Tibial nerve (tissue), 4 donors: ENCODE results near the gene BICDL2. TPM values are rescaled to one million over a fixed set of nuclear protein-coding genes. Genes with fewer than 3 reads are reported as not detected.
"Not testable (repeated sequence)": the region's sequence is repeated elsewhere in the genome, so short reads cannot be mapped to it uniquely, and the experiment has no call there.

Experiments
- DNase-seq, 2 donors: peaks; one replicate each; pipeline ENCODE4 v3.0.0-alpha.2; 2019; ENCODE audit warnings: low spot score in 2 of 2
- H3K27ac ChIP-seq, 4 donors: fragments of 200-600 bp; sonication (generic) in 3 of 4; one replicate each; pipeline ENCODE4 v1.5.1; 2017 to 2019; ENCODE audit warnings: mild to moderate bottlenecking in 1 of 4
- H3K27me3 ChIP-seq, 2 donors: fragments of 200-600 bp; sonication (generic) in 1 of 2; one replicate each; pipeline versions ENCODE4 v1.5.1 to v1.6.0; 2017 to 2019
- H3K36me3 ChIP-seq, 3 donors: fragments of 200-600 bp; sonication (generic); one replicate each; pipeline ENCODE4 v1.5.1; 2018 to 2019
- H3K4me1 ChIP-seq, 4 donors: fragments of 200-600 bp; sonication (generic) in 3 of 4; one replicate each; pipeline ENCODE4 v1.5.1; 2017 to 2019
- H3K4me3 ChIP-seq, 4 donors: fragments of 200-600 bp; sonication (generic) in 3 of 4; one replicate each; pipeline ENCODE4 v1.5.1; 2017 to 2019; ENCODE audit warnings: mild to moderate bottlenecking in 1 of 4, moderate library complexity in 1 of 4
- H3K9me3 ChIP-seq, 4 donors: fragments of 200-600 bp; sonication (generic) in 3 of 4; one replicate each; pipeline ENCODE4 v1.5.1; 2017 to 2019
- EP300 ChIP-seq, 2 donors: sonication (generic); formaldehyde crosslinking; IDR thresholded peaks; one replicate each; pipeline ENCODE4 v1.6.1; 2017; ENCODE audit warnings: antibody characterized with exemption in 2 of 2, mild to moderate bottlenecking in 1 of 2
- POLR2A ChIP-seq, 2 donors: fragments of 450-650 bp; IDR thresholded peaks; one replicate each; pipeline ENCODE4 v1.6.1; 2017; ENCODE audit warnings: antibody characterized with exemption in 2 of 2, mild to moderate bottlenecking in 2 of 2, moderate library complexity in 2 of 2
- WGBS, 2 donors: methylation state at CpG; one replicate each; pipeline ENCODE4 v1.1.5; 2018; 5-methylcytosine and 5-hydroxymethylcytosine counted together
- total RNA-seq, 4 donors: library from RNA; depleted of rRNA; stranded (reverse); fragments of >200 nt; gene quantifications; one replicate each; pipeline ENCODE4 v1.1.0, GENCODE V29; 2016
- TF ChIP-seq, protein P1 (sequence below), 5 experiments: fragments of 200-600 bp in 3 of 5; fragments of 450-650 bp in 2 of 5; sonication (generic) in 3 of 5; IDR thresholded peaks; one replicate each; pipeline ENCODE4 v1.5.1; 2016 to 2019; ENCODE audit warnings: antibody characterized with exemption in 5 of 5, mild to moderate bottlenecking in 3 of 5, moderate library complexity in 2 of 5

The BICDL2 gene
- total RNA-seq, 4 donors from 2014 or later: not detected

GRCh38 chr16:3059041-3059722 is 22.4 kb upstream of the BICDL2 start:
- peaks cover 0 to 8% (median 0%) of the 10 kb centered on the region in 3 donors for H3K36me3 ChIP-seq
- peaks cover 0 to 19% (median 14%) of the 10 kb centered on the region in 4 donors for H3K4me1 ChIP-seq
- WGBS, 2 donors: 1 to 2% methylated on average over 41 to 65 of the region's 67 CpGs
- peak overlapping the region; percentile 69 to 93 (median 74) for H3K4me3 ChIP-seq
- peak overlapping the region; percentile 37 to 88 (median 59) for H3K27ac ChIP-seq
- H3K27me3 ChIP-seq: no peaks in the 10 kb centered on the region
- DNase-seq: peak; percentile 42 to 58
- TF ChIP-seq POLR2A (IDR thresholded peaks at IDR 0.05) (peak in 1 of 2 donors; percentile 28), EP300 (IDR thresholded peaks at IDR 0.05) (peak in 1 of 2 donors; percentile 45)
- TF ChIP-seq, protein P1, sequence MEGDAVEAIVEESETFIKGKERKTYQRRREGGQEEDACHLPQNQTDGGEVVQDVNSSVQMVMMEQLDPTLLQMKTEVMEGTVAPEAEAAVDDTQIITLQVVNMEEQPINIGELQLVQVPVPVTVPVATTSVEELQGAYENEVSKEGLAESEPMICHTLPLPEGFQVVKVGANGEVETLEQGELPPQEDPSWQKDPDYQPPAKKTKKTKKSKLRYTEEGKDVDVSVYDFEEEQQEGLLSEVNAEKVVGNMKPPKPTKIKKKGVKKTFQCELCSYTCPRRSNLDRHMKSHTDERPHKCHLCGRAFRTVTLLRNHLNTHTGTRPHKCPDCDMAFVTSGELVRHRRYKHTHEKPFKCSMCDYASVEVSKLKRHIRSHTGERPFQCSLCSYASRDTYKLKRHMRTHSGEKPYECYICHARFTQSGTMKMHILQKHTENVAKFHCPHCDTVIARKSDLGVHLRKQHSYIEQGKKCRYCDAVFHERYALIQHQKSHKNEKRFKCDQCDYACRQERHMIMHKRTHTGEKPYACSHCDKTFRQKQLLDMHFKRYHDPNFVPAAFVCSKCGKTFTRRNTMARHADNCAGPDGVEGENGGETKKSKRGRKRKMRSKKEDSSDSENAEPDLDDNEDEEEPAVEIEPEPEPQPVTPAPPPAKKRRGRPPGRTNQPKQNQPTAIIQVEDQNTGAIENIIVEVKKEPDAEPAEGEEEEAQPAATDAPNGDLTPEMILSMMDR (IDR thresholded peaks at IDR 0.05): peak; percentile 96 to 99 (median 99)
- no peaks in the 10 kb centered on the region for H3K9me3 ChIP-seq

DNA sequence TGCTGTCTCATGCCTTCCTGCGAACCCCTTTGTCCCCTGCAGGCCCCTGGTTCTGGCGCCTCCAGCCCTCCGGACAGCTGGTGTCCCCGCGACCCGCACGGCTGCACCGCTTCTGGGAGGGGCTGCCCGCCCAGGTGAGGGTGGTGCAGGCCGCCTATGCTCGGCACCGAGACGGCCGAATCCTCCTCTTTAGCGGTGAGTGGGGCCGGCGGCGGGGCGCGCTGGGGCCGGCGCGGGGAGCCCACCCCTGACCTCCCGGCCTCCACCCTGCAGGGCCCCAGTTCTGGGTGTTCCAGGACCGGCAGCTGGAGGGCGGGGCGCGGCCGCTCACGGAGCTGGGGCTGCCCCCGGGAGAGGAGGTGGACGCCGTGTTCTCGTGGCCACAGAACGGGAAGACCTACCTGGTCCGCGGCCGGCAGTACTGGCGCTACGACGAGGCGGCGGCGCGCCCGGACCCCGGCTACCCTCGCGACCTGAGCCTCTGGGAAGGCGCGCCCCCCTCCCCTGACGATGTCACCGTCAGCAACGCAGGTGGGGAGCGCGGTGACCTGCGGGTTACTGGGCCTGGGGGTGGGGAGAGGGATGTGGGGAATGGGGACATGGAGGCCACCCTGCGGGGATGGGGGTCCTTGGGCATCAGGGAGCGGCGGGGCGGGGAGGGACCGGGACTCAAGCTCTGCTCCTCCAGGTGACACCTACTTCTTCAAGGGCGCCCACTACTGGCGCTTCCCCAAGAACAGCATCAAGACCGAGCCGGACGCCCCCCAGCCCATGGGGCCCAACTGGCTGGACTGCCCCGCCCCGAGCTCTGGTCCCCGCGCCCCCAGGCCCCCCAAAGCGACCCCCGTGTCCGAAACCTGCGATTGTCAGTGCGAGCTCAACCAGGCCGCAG is 21.6 kb upstream of the BICDL2 start:
- peaks cover 0 to 13% (median 0%) of the 10 kb centered on the region in 3 donors for H3K36me3 ChIP-seq
- peak overlapping the region; percentile 35 to 88 (median 58) for H3K27ac ChIP-seq
- WGBS, 2 donors: 9 to 29% methylated on average over 27 to 61 of the region's 77 CpGs
- DNase-seq: peak in 1 of 2 donors; percentile 20
- TF ChIP-seq POLR2A (IDR thresholded peaks at IDR 0.05) (no peak), EP300 (IDR thresholded peaks at IDR 0.05) (no peak)
- TF ChIP-seq, protein P1 (IDR thresholded peaks at IDR 0.05): no peak
- no peaks in the 10 kb centered on the region for H3K27me3 ChIP-seq
- peaks cover 0 to 19% (median 14%) of the 10 kb centered on the region in 4 donors for H3K4me1 ChIP-seq
- H3K9me3 ChIP-seq: no peaks in the 10 kb centered on the region
- H3K4me3 ChIP-seq: peak overlapping the region; percentile 69 to 93 (median 74)

- no peaks in the 10 kb centered on the region for H3K9me3 ChIP-seq
- 92 to 93% methylated on average over 21 of the region's 22 CpGs for WGBS, 2 donors
- TF ChIP-seq POLR2A (IDR thresholded peaks at IDR 0.05) (no peak), EP300 (IDR thresholded peaks at IDR 0.05) (no peak)
- TF ChIP-seq, protein P1 (IDR thresholded peaks at IDR 0.05): no peak
- no peaks in the 10 kb centered on the region for H3K27me3 ChIP-seq
- H3K4me1 ChIP-seq: peaks cover 0 to 19% (median 14%) of the 10 kb centered on the region in 4 donors
- no peak overlapping the region for H3K4me3 ChIP-seq
- no peak for DNase-seq
- peak overlapping the region in 1 of 4 donors; percentile 88 for H3K27ac ChIP-seq
- peaks cover 0 to 13% (median 0%) of the 10 kb centered on the region in 3 donors for H3K36me3 ChIP-seq
Observed at GRCh38 chr16:3057181-3058138, 20.7 kb upstream of the BICDL2 start.

GRCh38 chr16:3056336-3057180 is 19.8 kb upstream of the BICDL2 start:
- 84 to 88% methylated on average over 13 to 18 of the region's 19 CpGs for WGBS, 2 donors
- Histone ChIP-seq H3K9me3 (no peaks in the 10 kb centered on the region), H3K27me3 (no peaks in the 10 kb centered on the region), H3K4me3 (no peak overlapping the region), H3K4me1 (peaks cover 0 to 19% (median 14%) of the 10 kb centered on the region in 4 donors), H3K36me3 (peaks cover 0 to 13% (median 0%) of the 10 kb centered on the region in 3 donors), H3K27ac (no peak overlapping the region)
- no peak for TF ChIP-seq POLR2A (IDR thresholded peaks at IDR 0.05)
- no peak for TF ChIP-seq EP300 (IDR thresholded peaks at IDR 0.05)
- TF ChIP-seq, protein P1 (IDR thresholded peaks at IDR 0.05): no peak
- no peak for DNase-seq

DNA sequence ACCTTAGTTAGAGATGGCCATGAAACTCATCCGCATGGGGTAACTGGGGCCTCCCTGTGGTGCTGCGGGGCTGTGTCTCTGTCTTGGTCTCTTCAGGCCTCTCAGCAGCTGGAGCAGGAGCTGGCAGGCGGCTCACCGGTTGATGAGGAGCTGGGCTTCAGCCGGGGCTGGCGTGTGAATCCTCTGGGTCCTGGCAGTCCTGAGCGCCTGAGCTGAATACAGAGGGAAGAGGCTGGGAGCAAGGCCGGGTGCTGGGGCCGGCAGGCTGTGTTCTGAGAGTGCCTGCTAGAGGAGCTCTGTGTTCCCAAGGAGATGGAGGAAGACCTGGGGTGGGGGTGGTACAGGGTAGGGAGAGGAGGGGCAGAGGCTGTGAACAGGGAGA is 19.0 kb upstream of the BICDL2 start:
- H3K27ac ChIP-seq, H3K9me3 ChIP-seq, DNase-seq, H3K4me3 ChIP-seq, H3K27me3 ChIP-seq: not testable (repeated sequence)
- peaks cover 0 to 13% (median 0%) of the 10 kb centered on the region in 3 donors for H3K36me3 ChIP-seq
- peaks cover 0 to 19% (median 14%) of the 10 kb centered on the region in 4 donors for H3K4me1 ChIP-seq
- WGBS, 2 donors: 37 to 65% methylated on average over 4 to 9 of the region's 9 CpGs
